ENCODE results near the gene CLCF1. TPM values are rescaled to one million over a fixed set of nuclear protein-coding genes. Genes with fewer than 3 reads are reported as not detected.
A peak's percentile ranks its signal among the peaks of the same experiment; 100 is the strongest.

The CLCF1 gene
- total and polyA plus RNA-seq, 2 of the 13 experiments (the other 11 are each of a cell fraction or from before 2014, with no cell fraction given), result 0.49 to 0.78 TPM

DNA sequence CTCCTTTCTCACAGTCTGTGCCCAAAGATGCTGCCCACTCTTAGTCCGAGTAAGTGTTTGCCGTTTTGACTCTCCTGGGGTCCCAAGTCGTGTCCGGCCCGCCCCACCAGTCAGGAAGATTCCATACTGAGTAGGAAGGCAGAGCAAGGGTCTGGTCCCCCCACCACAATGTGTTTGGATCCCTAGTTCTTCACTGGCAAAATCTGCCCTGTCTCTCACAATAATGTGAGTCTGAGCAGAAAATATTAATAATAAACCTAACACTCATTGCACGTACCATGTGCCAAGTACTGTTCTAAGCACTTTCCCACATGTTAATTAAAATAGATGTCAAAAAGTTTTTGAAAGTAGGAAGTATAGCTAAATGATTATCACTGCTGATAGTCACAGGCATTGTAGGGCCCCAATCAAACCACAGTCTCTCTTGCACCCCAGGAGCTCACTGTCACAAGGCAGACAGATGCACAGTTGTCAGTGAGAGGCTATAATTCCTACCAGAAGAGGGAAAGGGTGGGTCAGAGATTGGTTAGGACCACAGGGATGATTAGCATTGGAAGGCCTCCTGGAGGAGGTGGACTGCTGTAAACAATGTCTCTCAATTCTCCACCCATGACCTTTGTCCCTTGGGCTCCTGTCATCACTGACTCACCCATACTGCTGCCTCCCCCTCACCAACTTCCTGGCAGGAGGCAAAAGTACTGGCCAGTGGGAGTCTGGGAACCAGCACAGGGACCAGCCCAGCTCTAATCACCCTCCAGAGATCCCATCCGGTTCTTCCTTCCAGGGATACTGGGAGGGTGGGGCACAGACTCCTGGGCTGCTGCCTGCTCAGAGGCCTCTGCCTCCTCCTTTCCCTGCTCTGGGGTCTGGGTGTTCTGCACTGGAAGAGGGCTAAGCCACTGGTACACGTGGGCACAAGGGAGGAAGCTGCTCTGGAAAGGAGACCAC, 19.0 kb downstream of the CLCF1 start (continued):
- TF ChIP-seq, protein P1, sequence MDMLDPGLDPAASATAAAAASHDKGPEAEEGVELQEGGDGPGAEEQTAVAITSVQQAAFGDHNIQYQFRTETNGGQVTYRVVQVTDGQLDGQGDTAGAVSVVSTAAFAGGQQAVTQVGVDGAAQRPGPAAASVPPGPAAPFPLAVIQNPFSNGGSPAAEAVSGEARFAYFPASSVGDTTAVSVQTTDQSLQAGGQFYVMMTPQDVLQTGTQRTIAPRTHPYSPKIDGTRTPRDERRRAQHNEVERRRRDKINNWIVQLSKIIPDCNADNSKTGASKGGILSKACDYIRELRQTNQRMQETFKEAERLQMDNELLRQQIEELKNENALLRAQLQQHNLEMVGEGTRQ (IDR thresholded peaks at IDR 0.05; ENCODE audit: low read depth, low read length), result no peak
- TF ChIP-seq, protein P1 (CRISPR knock-in tag; IDR thresholded peaks at IDR 0.05; ENCODE audit: borderline replicate concordance), result no peak; the same call in 1 of the 2 replicates
- TF ChIP-seq, protein P2, sequence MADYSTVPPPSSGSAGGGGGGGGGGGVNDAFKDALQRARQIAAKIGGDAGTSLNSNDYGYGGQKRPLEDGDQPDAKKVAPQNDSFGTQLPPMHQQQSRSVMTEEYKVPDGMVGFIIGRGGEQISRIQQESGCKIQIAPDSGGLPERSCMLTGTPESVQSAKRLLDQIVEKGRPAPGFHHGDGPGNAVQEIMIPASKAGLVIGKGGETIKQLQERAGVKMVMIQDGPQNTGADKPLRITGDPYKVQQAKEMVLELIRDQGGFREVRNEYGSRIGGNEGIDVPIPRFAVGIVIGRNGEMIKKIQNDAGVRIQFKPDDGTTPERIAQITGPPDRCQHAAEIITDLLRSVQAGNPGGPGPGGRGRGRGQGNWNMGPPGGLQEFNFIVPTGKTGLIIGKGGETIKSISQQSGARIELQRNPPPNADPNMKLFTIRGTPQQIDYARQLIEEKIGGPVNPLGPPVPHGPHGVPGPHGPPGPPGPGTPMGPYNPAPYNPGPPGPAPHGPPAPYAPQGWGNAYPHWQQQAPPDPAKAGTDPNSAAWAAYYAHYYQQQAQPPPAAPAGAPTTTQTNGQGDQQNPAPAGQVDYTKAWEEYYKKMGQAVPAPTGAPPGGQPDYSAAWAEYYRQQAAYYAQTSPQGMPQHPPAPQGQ (CRISPR knock-in tag; IDR thresholded peaks at IDR 0.05; ENCODE audit: borderline replicate concordance), result no peak
- no peak for TF ChIP-seq ZNF33A (CRISPR knock-in tag; IDR thresholded peaks at IDR 0.05; ENCODE audit: borderline replicate concordance)
- TF ChIP-seq NBN (conservative IDR thresholded peaks at IDR 0.05), result no peak
- peak; percentile 14; the same call in 1 of the 2 replicates for TF ChIP-seq ZNF264 (CRISPR knock-in tag; IDR thresholded peaks at IDR 0.05)
- TF ChIP-seq WIZ (CRISPR knock-in tag; IDR thresholded peaks at IDR 0.05), result 0 out of 2 replicates have a peak, but pooled peaks have one; percentile 52
- no peak for TF ChIP-seq RAD21 (CRISPR knock-in tag; IDR thresholded peaks at IDR 0.05)
- peak; percentile 67; the same call in 1 of the 2 replicates for TF ChIP-seq ZNF772 (CRISPR knock-in tag; IDR thresholded peaks at IDR 0.05)
- no peak for TF ChIP-seq NFIC (IDR thresholded peaks at IDR 0.05; ENCODE audit: low read length)
- peak; percentile 35; the same call in 1 of the 2 replicates for TF ChIP-seq GABPA (IDR thresholded peaks at IDR 0.05; ENCODE audit: low read depth, low read length)
- TF ChIP-seq GABPA (CRISPR knock-in tag; IDR thresholded peaks at IDR 0.05; ENCODE audit: low read depth), result peak; percentile 83
- peak; percentile 60; the same call in 1 of the 2 replicates for TF ChIP-seq ELF4 (CRISPR knock-in tag; IDR thresholded peaks at IDR 0.05; ENCODE audit: borderline replicate concordance)
- peak; percentile 31; the same call in 1 of the 2 replicates for TF ChIP-seq CEBPG (CRISPR knock-in tag; IDR thresholded peaks at IDR 0.05)
- TF ChIP-seq CREM (IDR thresholded peaks at IDR 0.05), result peak; percentile 51; the same call in 1 of the 2 replicates
- TF ChIP-seq CREM (CRISPR knock-in tag; IDR thresholded peaks at IDR 0.05), result no peak
- no peak for TF ChIP-seq ZNF20 (CRISPR knock-in tag; IDR thresholded peaks at IDR 0.05)
- TF ChIP-seq ZNF30 (CRISPR knock-in tag; IDR thresholded peaks at IDR 0.05), result no peak
- TF ChIP-seq ZNF530 (CRISPR knock-in tag; IDR thresholded peaks at IDR 0.05; ENCODE audit: low read depth), result no peak
- TF ChIP-seq, protein P3, sequence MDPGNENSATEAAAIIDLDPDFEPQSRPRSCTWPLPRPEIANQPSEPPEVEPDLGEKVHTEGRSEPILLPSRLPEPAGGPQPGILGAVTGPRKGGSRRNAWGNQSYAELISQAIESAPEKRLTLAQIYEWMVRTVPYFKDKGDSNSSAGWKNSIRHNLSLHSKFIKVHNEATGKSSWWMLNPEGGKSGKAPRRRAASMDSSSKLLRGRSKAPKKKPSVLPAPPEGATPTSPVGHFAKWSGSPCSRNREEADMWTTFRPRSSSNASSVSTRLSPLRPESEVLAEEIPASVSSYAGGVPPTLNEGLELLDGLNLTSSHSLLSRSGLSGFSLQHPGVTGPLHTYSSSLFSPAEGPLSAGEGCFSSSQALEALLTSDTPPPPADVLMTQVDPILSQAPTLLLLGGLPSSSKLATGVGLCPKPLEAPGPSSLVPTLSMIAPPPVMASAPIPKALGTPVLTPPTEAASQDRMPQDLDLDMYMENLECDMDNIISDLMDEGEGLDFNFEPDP (CRISPR knock-in tag; conservative IDR thresholded peaks at IDR 0.05), result no peak
- TF ChIP-seq EED (CRISPR knock-in tag; IDR thresholded peaks at IDR 0.05), result no peak
- TF ChIP-seq, protein P4, sequence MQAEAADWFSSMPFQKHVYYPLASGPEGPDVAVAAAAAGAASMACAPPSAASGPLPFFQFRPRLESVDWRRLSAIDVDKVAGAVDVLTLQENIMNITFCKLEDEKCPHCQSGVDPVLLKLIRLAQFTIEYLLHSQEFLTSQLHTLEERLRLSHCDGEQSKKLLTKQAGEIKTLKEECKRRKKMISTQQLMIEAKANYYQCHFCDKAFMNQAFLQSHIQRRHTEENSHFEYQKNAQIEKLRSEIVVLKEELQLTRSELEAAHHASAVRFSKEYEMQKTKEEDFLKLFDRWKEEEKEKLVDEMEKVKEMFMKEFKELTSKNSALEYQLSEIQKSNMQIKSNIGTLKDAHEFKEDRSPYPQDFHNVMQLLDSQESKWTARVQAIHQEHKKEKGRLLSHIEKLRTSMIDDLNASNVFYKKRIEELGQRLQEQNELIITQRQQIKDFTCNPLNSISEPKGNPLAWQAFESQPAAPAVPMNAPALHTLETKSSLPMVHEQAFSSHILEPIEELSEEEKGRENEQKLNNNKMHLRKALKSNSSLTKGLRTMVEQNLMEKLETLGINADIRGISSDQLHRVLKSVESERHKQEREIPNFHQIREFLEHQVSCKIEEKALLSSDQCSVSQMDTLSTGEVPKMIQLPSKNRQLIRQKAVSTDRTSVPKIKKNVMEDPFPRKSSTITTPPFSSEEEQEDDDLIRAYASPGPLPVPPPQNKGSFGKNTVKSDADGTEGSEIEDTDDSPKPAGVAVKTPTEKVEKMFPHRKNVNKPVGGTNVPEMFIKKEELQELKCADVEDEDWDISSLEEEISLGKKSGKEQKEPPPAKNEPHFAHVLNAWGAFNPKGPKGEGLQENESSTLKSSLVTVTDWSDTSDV (CRISPR knock-in tag; IDR thresholded peaks at IDR 0.05), result no peak

Data from HepG2 (cell line).